ENCODE data around the gene CACTIN. TPM values are rescaled to one million over a fixed set of nuclear protein-coding genes. Genes with fewer than 3 reads are reported as not detected.

Gene CACTIN
- total RNA-seq, 1 donor from 2014 or later, result 26.7 TPM

DNA sequence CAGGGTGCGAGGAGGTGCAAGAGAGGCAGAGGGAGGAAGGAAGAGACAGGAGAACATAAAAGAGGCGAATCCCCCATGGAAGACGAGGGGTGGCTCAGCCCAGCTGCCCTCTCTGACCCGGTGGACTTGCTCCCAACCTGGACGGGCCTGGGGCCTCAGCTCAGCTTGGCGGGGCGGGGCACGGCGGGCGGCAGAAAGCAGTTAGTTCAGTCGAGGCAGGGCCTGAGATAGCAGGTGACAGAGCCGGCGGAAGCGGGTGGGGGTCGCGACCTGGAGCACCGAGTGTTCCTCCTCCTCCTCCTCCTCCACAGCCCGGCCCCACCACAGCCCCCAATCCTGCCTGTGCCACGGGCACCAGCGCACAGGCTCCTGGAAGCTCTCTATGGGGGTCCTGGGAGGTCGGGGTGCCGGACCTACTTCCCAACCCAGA, 7.0 kb upstream of the CACTIN start:
- Histone ChIP-seq H3K9me3 (ENCODE audit: insufficient read depth, low read depth, low read length) (no peaks in the 10 kb centered on the region), H3K36me3 (ENCODE audit: insufficient read depth, low read length) (no peaks in the 10 kb centered on the region), H4K20me1 (ENCODE audit: insufficient read depth, low read length) (no peaks in the 10 kb centered on the region), H3K4me1 (ENCODE audit: insufficient read depth, low read length) (no peaks in the 10 kb centered on the region), H3K79me2 (ENCODE audit: insufficient read depth, low read length) (no peaks in the 10 kb centered on the region), H3K4me3 (ENCODE audit: insufficient read depth, low read depth, low read length) (no peak overlapping the region), H3K27me3 (ENCODE audit: insufficient read depth, low read length) (no peaks in the 10 kb centered on the region), H2AFZ (ENCODE audit: low read depth, low read length) (no peak overlapping the region), H3K9ac (ENCODE audit: low read length) (no peak overlapping the region), H3K4me2 (ENCODE audit: low read length) (no peak overlapping the region), H3K27ac (ENCODE audit: low read depth, low read length) (no peak overlapping the region)
- TF ChIP-seq EZH2 (IDR thresholded peaks at IDR 0.05; ENCODE audit: insufficient read depth, low read length), result no peak
- TF ChIP-seq, protein P1, sequence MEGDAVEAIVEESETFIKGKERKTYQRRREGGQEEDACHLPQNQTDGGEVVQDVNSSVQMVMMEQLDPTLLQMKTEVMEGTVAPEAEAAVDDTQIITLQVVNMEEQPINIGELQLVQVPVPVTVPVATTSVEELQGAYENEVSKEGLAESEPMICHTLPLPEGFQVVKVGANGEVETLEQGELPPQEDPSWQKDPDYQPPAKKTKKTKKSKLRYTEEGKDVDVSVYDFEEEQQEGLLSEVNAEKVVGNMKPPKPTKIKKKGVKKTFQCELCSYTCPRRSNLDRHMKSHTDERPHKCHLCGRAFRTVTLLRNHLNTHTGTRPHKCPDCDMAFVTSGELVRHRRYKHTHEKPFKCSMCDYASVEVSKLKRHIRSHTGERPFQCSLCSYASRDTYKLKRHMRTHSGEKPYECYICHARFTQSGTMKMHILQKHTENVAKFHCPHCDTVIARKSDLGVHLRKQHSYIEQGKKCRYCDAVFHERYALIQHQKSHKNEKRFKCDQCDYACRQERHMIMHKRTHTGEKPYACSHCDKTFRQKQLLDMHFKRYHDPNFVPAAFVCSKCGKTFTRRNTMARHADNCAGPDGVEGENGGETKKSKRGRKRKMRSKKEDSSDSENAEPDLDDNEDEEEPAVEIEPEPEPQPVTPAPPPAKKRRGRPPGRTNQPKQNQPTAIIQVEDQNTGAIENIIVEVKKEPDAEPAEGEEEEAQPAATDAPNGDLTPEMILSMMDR (IDR thresholded peaks at IDR 0.05; ENCODE audit: insufficient read depth, low read depth, low read length), result no peak
- Mint-ChIP-seq H3K27ac (ENCODE audit: unreplicated experiment) (no peak overlapping the region), H3K4me1 (ENCODE audit: low read depth, unreplicated experiment) (no peaks in the 10 kb centered on the region), H3K27me3 (ENCODE audit: low read depth, unreplicated experiment) (no peaks in the 10 kb centered on the region), H3K4me3 (ENCODE audit: unreplicated experiment) (no peak overlapping the region), H3K9me3 (ENCODE audit: unreplicated experiment) (no peaks in the 10 kb centered on the region), H3K36me3 (ENCODE audit: low read depth, unreplicated experiment) (peaks cover 5% of the 10 kb centered on the region)
- DNase-seq (ENCODE audit: low read depth) (no peak), FAIRE-seq (no peak)

DNA sequence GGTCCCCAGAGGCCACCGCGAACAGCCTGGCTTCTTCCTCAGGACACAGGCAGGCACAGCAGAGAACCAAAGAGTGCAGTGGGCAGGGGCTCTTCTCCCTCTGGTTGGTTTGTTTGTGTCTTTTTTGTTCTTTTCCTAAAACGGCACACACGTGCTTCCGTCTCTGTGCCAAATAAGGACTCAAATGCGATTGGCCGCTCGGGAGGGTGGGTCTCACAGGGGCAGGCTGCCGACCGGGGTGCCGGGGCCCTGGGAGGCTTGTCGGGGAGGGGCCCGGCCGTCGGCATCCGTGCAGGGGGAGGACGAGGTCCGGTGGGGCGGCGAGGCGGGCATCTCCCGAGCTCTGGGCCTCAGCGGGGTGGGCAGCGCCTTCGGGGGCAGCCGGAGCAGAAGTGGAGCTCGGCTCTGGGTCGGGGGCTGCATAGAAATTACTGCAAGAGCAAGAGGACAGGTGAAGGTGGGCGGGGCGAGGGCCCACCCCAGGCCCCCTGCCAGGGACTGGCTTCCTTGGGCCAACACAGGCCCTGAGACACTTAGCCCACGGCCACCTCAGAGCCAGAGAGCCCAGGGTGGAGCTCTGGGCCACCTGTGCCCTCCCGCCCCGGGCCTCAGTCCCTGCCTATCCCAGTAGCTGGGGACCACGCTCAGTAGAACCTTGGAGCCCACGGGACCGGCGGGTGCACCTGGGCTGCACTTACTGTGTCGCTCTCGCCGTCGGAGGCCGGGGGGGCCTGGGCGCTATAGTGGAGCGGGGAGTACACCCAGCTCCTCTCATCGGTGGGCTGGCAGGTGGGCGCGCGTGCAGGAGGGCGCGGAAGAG, 6.4 kb upstream of the CACTIN start:
- DNase-seq (ENCODE audit: low read depth) (no peak), FAIRE-seq (no peak)
- Histone ChIP-seq H3K4me3 (ENCODE audit: insufficient read depth, low read depth, low read length) (no peak overlapping the region), H4K20me1 (ENCODE audit: insufficient read depth, low read length) (no peaks in the 10 kb centered on the region), H3K9me3 (ENCODE audit: insufficient read depth, low read depth, low read length) (no peaks in the 10 kb centered on the region), H3K27ac (ENCODE audit: low read depth, low read length) (no peak overlapping the region), H3K79me2 (ENCODE audit: insufficient read depth, low read length) (no peaks in the 10 kb centered on the region), H3K4me2 (ENCODE audit: low read length) (no peak overlapping the region), H2AFZ (ENCODE audit: low read depth, low read length) (no peak overlapping the region), H3K36me3 (ENCODE audit: insufficient read depth, low read length) (no peaks in the 10 kb centered on the region), H3K4me1 (ENCODE audit: insufficient read depth, low read length) (no peaks in the 10 kb centered on the region), H3K9ac (ENCODE audit: low read length) (no peak overlapping the region), H3K27me3 (ENCODE audit: insufficient read depth, low read length) (no peaks in the 10 kb centered on the region)
- H3K9me3 Mint-ChIP-seq (ENCODE audit: unreplicated experiment), result no peaks in the 10 kb centered on the region
- no peak for TF ChIP-seq EZH2 (IDR thresholded peaks at IDR 0.05; ENCODE audit: insufficient read depth, low read length)
- TF ChIP-seq, protein P1 (IDR thresholded peaks at IDR 0.05; ENCODE audit: insufficient read depth, low read depth, low read length), result no peak
- no peak overlapping the region for H3K27ac Mint-ChIP-seq (ENCODE audit: unreplicated experiment)
- no peaks in the 10 kb centered on the region for H3K4me1 Mint-ChIP-seq (ENCODE audit: low read depth, unreplicated experiment)
- no peaks in the 10 kb centered on the region for H3K27me3 Mint-ChIP-seq (ENCODE audit: low read depth, unreplicated experiment)
- peaks cover 4% of the 10 kb centered on the region for H3K36me3 Mint-ChIP-seq (ENCODE audit: low read depth, unreplicated experiment)
- H3K4me3 Mint-ChIP-seq (ENCODE audit: unreplicated experiment), result no peak overlapping the region

DNA sequence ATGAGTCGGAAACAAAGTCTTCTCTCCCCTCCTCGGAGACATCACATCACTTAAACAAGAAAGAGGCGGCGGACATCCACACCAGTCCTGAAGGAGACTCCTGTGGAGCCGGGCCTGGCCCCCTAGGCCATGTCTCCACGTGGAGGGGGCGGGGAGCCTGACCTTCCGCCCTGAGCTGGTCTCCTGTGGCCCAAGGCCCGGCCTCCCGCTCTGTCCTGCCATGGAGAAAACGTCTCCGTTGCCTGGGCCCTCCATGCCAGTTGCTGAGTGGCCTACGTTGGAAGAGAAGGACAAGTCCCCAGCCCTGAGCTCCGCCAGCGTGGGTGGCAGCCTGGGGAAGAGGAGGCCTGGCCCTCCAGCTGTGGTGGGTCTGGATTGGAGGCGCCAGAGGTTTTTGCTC, 5.5 kb upstream of the CACTIN start:
- no peaks in the 10 kb centered on the region for H3K9me3 ChIP-seq (ENCODE audit: insufficient read depth, low read depth, low read length)
- H3K4me1 ChIP-seq (ENCODE audit: insufficient read depth, low read length), result no peaks in the 10 kb centered on the region
- no peaks in the 10 kb centered on the region for H3K79me2 ChIP-seq (ENCODE audit: insufficient read depth, low read length)
- no peak overlapping the region for H3K27ac ChIP-seq (ENCODE audit: low read depth, low read length)
- no peak overlapping the region for H3K27ac Mint-ChIP-seq (ENCODE audit: unreplicated experiment)
- H3K27me3 Mint-ChIP-seq (ENCODE audit: low read depth, unreplicated experiment), result no peaks in the 10 kb centered on the region
- no peak overlapping the region for H3K4me3 Mint-ChIP-seq (ENCODE audit: unreplicated experiment)
- FAIRE-seq (no peak), DNase-seq (ENCODE audit: low read depth) (no peak)
- TF ChIP-seq EZH2 (IDR thresholded peaks at IDR 0.05; ENCODE audit: insufficient read depth, low read length), result no peak
- TF ChIP-seq, protein P1 (IDR thresholded peaks at IDR 0.05; ENCODE audit: insufficient read depth, low read depth, low read length), result no peak
- no peaks in the 10 kb centered on the region for H3K4me1 Mint-ChIP-seq (ENCODE audit: low read depth, unreplicated experiment)
- no peak overlapping the region for H3K4me2 ChIP-seq (ENCODE audit: low read length)
- no peaks in the 10 kb centered on the region for H3K36me3 ChIP-seq (ENCODE audit: insufficient read depth, low read length)
- no peaks in the 10 kb centered on the region for H3K27me3 ChIP-seq (ENCODE audit: insufficient read depth, low read length)
- no peaks in the 10 kb centered on the region for H4K20me1 ChIP-seq (ENCODE audit: insufficient read depth, low read length)
- no peak overlapping the region for H3K4me3 ChIP-seq (ENCODE audit: insufficient read depth, low read depth, low read length)
- H3K9ac ChIP-seq (ENCODE audit: low read length), result no peak overlapping the region
- no peak overlapping the region for H2AFZ ChIP-seq (ENCODE audit: low read depth, low read length)
- H3K9me3 Mint-ChIP-seq (ENCODE audit: unreplicated experiment), result no peaks in the 10 kb centered on the region
- H3K36me3 Mint-ChIP-seq (ENCODE audit: low read depth, unreplicated experiment), result peaks cover 4% of the 10 kb centered on the region

Data from astrocyte (in vitro differentiated cells and primary cell).